22Rv1 (cell line): ENCODE data around the gene KLK6.

ENCODE experiments used
- CTCF ChIP-seq: fragments of 450-650 bp; IDR thresholded peaks from 2 replicates; pipeline ENCODE4 v1.5.1; 2017; ENCODE audit warnings: mild to moderate bottlenecking
- ZFX ChIP-seq: fragments of 450-650 bp; IDR thresholded peaks from 2 replicates; pipeline ENCODE4 v1.6.1; 2017; ENCODE audit warnings: antibody characterized with exemption, borderline replicate concordance

DNA sequence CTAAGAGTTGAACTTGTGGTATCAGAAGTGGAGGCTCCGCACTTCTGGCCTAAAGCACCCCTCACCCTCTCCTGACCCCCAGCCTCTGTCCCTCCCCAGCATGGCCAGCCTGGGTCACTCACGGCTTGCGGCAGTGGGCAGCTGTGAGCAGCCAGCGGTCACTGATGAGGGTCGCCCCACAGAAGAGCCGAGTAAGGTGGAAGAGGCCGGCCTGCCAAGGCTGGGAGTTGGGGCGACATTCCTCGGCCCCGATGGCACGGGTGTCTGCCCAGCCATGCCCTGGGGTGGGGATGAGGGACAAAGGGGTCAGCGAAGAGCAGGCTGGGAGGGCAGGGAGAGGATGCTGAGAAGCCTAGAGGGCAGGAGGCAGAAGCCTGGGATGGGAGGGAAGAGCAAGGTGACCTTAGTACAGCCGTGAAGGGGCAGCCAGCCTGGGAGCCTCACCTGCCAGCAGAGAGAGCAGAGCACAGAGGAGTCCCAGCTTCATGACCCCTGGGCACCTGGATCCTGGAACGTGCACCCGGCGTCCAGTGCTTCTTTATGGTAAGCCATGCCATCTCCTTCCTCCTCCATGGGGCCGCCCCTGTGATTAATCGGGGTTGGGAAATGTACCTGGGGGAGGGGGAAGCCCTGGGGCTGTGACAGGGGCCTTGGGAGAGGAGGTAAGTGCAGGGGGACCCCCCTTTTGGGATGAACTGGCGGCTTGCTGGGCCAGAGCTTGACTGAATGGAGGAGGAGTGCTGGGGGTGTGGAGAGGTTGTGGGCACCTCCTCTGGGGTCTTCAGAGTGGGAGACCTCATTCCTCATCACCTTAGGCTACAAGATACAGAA is 39.9 kb upstream of the KLK6 start:
- no peak for TF ChIP-seq CTCF
- no peak for TF ChIP-seq ZFX
